ENCODE results near the gene FAT1. TPM values are rescaled to one million over a fixed set of nuclear protein-coding genes. Genes with fewer than 3 reads are reported as not detected.

The FAT1 gene
- total RNA-seq, 2 donors from 2014 or later: 291 to 299 TPM

GRCh38 chr4:186755550-186756519 is 32.2 kb upstream of the FAT1 start:
- no peak for DNase-seq
- intact Hi-C loops (cut with DNase I, micrococcal nuclease): no loop called here
- peak; percentile 99 for ATAC-seq

DNA sequence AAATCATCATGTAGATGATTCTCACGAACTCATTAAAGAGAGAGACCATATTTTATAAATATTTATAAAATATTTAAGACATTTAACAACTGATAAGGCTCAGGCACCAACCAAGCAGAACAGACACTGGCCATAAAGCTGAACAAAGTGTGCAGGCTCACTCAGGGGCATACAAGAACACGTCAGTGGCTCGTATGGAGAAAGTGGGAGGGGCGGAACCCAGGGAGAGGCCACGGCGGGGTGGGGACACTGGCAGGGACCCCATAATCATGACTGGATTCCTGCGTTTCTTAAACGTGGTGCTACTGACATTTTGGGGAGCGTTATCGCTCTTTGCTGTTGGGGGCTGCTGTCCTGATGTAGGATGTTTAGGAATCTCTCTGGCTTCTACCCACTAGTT is 31.3 kb upstream of the FAT1 start:
- DNase-seq (no peak), ATAC-seq (no peak)
- intact Hi-C loops (cut with DNase I, micrococcal nuclease): no loop called here

- DNase-seq: no peak
- intact Hi-C loops (cut with DNase I, micrococcal nuclease): no loop called here
- ATAC-seq: no peak
Observed at GRCh38 chr4:186752325-186752724, 28.7 kb upstream of the FAT1 start.

- peak; percentile 71 for ATAC-seq
- DNase-seq: no peak
- intact Hi-C loops (cut with DNase I, micrococcal nuclease): no loop called here
Observed at GRCh38 chr4:186749611-186750281, 26.1 kb upstream of the FAT1 start.

DNA sequence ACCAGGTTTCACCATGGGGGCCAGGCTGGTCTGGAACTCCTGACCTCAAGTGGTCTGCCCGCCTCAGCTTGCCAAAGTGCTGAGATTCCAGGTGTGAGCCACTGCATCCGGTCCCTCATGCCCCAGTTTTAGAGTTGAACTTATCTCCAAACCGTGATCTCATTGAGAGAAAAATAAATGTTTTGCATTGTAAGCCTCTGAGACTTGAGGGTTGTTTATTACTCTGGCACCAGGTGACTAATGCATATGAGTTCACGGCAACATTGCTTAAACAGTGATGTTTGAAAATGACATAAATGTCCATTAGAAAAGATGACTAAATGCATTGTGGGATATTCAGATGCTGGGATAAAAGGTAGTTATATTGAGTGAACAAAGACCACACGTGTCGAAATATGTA is 22.9 kb upstream of the FAT1 start:
- ATAC-seq: no peak
- no peak for DNase-seq
- intact Hi-C loops (cut with DNase I, micrococcal nuclease): no loop called here

- ATAC-seq (no peak), DNase-seq (no peak)
- intact Hi-C loops (cut with DNase I, micrococcal nuclease): no loop called here
Observed at GRCh38 chr4:186743261-186743660, 19.6 kb upstream of the FAT1 start.

DNA sequence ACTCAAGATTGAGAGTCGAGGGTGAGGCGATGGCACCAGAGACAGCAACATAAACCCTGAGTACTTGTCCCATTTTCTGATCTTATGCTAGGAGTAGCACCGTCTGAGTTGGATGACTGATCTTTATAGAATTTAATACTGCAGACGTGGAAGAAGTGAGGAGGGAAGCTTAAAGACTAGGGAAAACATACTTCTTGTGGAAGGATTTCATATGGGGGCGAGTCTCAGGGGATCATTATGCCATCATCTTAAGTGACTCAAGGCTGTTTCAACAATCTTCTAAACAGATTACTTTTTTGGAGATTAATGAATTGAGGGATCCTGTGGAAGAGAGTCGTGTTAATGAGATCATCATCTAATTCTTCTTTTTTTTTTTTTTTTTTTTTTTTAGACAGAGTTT is 17.2 kb upstream of the FAT1 start:
- intact Hi-C loops (cut with DNase I, micrococcal nuclease): no loop called here
- DNase-seq (no peak), ATAC-seq (no peak)

- ATAC-seq: peak; percentile 89
Observed at GRCh38 chr4:186739802-186740434, 16.3 kb upstream of the FAT1 start.

GRCh38 chr4:186739317-186739716 is 15.7 kb upstream of the FAT1 start:
- intact Hi-C loops (cut with DNase I, micrococcal nuclease): no loop called here
- DNase-seq: no peak

More at GRCh38 chr4:186739802-186740434, 16.3 kb upstream of the FAT1 start:
- intact Hi-C loops (cut with DNase I, micrococcal nuclease): no loop called here
- peak; percentile 59 to 68 for DNase-seq

DNA sequence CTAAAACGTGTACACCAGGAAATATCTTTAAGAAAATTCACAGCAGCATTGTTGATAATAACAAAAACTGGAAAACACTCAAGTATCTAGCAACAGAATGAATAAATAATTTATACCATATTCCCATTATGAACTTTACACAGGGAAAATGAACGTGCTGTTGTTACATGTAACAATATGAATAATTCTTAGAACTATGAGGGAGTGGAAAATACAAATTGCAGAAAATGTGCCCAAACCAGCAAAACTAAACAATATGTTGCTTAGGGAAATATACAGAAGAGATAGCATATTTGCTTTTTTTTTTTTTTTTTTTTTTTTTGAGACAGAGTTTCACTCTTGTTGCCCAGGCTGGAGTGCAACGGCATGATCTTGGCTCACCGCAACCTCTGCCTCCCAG is 14.8 kb upstream of the FAT1 start:
- ATAC-seq (no peak), DNase-seq (no peak)
- intact Hi-C loops (cut with DNase I, micrococcal nuclease): no loop called here

More at GRCh38 chr4:186739317-186739716, 15.7 kb upstream of the FAT1 start:
- no peak for ATAC-seq

GRCh38 chr4:186737427-186737826 is 13.8 kb upstream of the FAT1 start:
- ATAC-seq: no peak
- DNase-seq: no peak
- intact Hi-C loops (cut with DNase I, micrococcal nuclease): no loop called here

- intact Hi-C loops (cut with DNase I, micrococcal nuclease): no loop called here
- DNase-seq: no peak
- ATAC-seq: no peak
Observed at GRCh38 chr4:186736466-186736865, 12.8 kb upstream of the FAT1 start.

GRCh38 chr4:186734251-186734650 is 10.6 kb upstream of the FAT1 start:
- DNase-seq: no peak
- ATAC-seq: no peak
- intact Hi-C loops (cut with DNase I, micrococcal nuclease): no loop called here

DNA sequence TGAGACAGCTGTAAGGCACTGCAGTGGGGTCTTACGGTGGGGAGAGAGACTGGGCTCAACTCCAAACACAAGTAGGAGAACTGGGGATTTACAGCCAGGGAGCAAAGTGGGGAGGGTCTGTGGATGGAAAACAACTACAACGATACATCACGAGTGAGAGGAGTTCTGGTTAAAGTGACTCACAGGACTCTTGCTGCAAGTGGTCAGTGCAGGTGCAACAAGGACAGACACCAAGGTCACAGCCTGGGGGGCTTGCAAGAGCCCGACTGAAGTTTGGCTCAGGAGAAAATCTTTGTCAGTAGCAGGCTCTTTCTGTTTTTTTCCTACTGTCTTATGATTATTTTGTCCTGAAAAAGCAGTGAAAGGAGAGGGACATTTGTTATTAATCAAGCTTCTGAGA is 10.1 kb upstream of the FAT1 start:
- intact Hi-C loops (cut with DNase I, micrococcal nuclease): no loop called here
- DNase-seq (no peak), ATAC-seq (no peak)

DNA sequence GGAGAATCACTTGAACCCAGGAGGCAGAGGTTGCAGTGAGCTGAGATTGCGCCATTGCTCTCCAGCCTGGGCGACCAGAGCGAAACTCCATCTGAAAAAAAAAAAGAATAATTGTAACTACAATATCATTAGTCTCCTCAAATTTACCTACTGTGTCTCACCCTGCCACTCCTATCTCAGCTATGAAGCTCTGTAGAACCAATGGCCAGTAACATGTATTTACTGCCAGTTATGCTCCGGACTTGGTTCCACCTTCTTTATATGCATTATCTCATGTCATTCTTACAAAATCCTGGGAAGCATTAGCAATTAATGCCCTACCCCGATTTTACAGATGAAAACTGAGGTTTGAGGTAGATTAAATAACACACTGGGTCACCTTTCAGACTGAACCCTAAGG is 7.0 kb upstream of the FAT1 start:
- intact Hi-C loops (cut with DNase I, micrococcal nuclease): no loop called here
- DNase-seq: no peak
- ATAC-seq: no peak

DNA sequence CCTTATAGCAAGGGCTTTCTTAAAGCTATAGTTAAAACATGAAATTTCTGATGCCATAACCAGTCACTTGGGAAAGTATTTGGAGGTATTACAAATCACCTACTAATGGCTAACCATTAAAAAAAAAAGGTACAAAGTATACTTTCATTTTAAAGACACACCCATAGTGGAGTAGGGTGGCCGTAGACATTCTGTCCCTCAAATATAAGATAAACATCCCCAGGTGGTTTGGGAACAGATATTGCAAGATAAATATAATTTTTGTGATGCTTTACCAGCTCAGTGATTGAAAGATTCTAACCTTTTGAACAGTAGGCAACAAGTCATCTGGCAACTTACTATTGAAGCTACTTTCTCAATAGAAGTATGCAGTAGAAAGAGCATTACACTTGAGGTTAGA is 6.2 kb upstream of the FAT1 start:
- intact Hi-C loops (cut with DNase I, micrococcal nuclease): no loop called here
- no peak for ATAC-seq
- DNase-seq: no peak

DNA sequence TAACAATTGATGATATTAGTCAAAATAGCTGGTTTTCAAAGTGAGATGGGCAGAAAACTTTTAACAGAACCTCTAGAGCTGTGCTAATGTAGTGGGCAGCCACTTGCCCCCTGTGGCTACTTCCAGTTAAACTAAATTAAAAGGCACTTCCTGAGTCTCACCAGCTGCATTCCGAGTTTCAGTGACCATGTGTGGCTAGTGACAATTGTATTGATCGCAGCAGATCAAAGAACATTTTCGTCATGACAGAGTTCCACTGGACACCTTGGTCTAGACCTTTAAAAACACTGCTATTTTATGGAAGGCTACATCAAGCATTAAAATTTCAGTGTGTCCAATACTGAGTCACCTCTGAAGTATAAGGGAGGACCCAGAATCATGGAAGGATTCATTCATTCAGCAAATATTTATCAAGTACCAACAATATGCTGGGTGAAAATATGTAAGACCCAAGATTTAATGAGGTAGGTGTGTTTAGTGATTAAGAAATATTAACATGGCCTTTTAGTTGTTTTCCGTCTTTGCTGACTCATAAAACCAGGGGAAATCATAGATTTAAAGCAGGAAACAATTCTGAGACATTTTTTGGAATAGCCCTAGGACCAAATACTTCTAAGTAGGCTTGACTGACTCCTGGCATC is 5.1 kb upstream of the FAT1 start:
- intact Hi-C loops (cut with DNase I, micrococcal nuclease): no loop called here
- ATAC-seq (no peak), DNase-seq (no peak)

DNA sequence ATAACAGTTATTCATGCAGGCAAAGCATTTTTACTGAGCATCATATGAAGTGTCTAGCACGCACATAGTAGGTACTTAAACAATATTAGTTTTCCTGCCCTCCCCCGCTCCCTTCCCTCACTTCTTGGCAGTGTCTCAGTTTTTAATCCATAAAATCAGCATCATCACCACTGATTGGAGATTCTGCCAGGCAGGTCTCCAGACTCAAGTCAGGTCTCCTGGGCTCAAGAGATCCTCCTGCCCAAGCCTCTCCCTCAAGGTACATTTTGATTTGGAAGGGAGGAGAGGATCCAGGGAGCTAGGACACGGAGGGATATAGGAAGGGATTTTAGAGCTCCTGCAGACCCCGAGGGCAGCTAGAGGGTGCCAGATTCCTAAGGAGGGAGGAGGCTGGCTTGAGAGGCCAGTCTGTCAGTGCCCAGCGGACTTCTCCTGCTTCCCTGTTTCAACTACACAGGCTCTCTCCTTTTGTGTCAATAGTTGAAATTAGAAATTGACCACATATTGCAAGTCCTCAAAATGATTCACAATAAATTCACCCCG is 4.4 kb upstream of the FAT1 start:
- DNase-seq (peak; percentile 45 to 59), ATAC-seq (no peak)
- intact Hi-C loops (cut with DNase I, micrococcal nuclease): no loop called here

Measured in left colon (tissue), 2 donors.